Transverse colon (tissue), 4 donors: ENCODE results near the gene POC1B. TPM values are rescaled to one million over a fixed set of nuclear protein-coding genes. Genes with fewer than 3 reads are reported as not detected.

Experiments
- DNase-seq: peaks from one replicate; pipeline ENCODE4 v3.0.0-alpha.2; 2019
- H3K27ac ChIP-seq, 4 donors: fragments of 200-600 bp; sonication (generic); 2 replicates each; pipeline ENCODE4 v1.5.1; 2016 to 2018; ENCODE audit warnings: inconsistent platforms in 4 of 4
- H3K27me3 ChIP-seq: fragments of 200-600 bp; sonication (generic); 2 replicates; pipeline ENCODE4 v1.5.1; 2017; ENCODE audit warnings: inconsistent platforms
- H3K36me3 ChIP-seq, 4 donors: fragments of 200-600 bp; sonication (generic); 2 replicates each; pipeline ENCODE4 v1.5.1; 2017 to 2019; ENCODE audit warnings: inconsistent platforms in 4 of 4
- H3K4me1 ChIP-seq, 4 donors: fragments of 200-600 bp; sonication (generic); 2 replicates each; pipeline ENCODE4 v1.5.1; 2017 to 2020; ENCODE audit warnings: inconsistent platforms in 4 of 4
- H3K4me3 ChIP-seq, 4 donors: fragments of 200-600 bp; sonication (generic); 1 replicate in 1 of 4; 2 replicates in 3 of 4; pipeline versions ENCODE4 v1.5.1 to v1.6.1; 2017 to 2019; ENCODE audit warnings: inconsistent platforms in 4 of 4
- H3K9me3 ChIP-seq, 2 donors: fragments of 200-600 bp; sonication (generic); 2 replicates each; pipeline ENCODE4 v1.5.1; 2017 to 2019; ENCODE audit warnings: inconsistent platforms in 2 of 2
- EP300 ChIP-seq: sonication (generic); formaldehyde crosslinking; IDR thresholded peaks from one replicate; pipeline ENCODE4 v1.6.1; 2017; ENCODE audit warnings: antibody characterized with exemption, low read depth
- POLR2A ChIP-seq: fragments of 450-650 bp; IDR thresholded peaks from one replicate; pipeline ENCODE4 v1.6.1; 2016; ENCODE audit warnings: antibody characterized with exemption, mild to moderate bottlenecking, moderate library complexity
- POLR2AphosphoS5 ChIP-seq, 3 donors: sonication (generic); formaldehyde crosslinking; IDR thresholded peaks; one replicate each; pipeline ENCODE4 v1.6.1; 2016; ENCODE audit warnings: antibody characterized with exemption in 3 of 3
- WGBS, 2 donors: methylation state at CpG; one replicate each; pipeline ENCODE4 v1.1.5; 2018; ENCODE audit warnings: low coverage in 1 of 2; 5-methylcytosine and 5-hydroxymethylcytosine counted together
- in situ Hi-C, 4 donors: fragments of 200-750 bp; cut with MboI; loops; one replicate each; pipeline versions ENCODE4 v1.15.0 to v1.15.1; 2017; ENCODE audit warnings: low sequenced_read_pairs in 3 of 4, low pct_ligation_motif_present in 1 of 4, low pct_unique_long_range_greater_than_20kb in 1 of 4
- intact Hi-C: fragments of 100-400 bp; cut with DNase I; formaldehyde crosslinking; loops from one replicate; pipeline ENCODE4 v1.15.1; 2023; ENCODE audit warnings: low total_unique reads
- total RNA-seq, 4 donors: library from RNA; depleted of rRNA; stranded (reverse); fragments of >200 nt; gene quantifications; one replicate each; pipeline ENCODE4 v1.1.0, GENCODE V29; 2016
- TF ChIP-seq, protein P1 (sequence below), 5 experiments: fragments of 200-600 bp in 3 of 5; fragments of 450-650 bp in 2 of 5; sonication (generic) in 3 of 5; IDR thresholded peaks; 1 replicate in 2 of 5; 2 replicates in 3 of 5; pipeline ENCODE4 v1.5.1; 2016 to 2017; ENCODE audit warnings: antibody characterized with exemption in 5 of 5, inconsistent platforms in 3 of 5, mild to moderate bottlenecking in 2 of 5, moderate library complexity in 1 of 5

POC1B gene
- total RNA-seq, 4 donors from 2014 or later: 7.8 to 68.5 (median 33.8) TPM

DNA sequence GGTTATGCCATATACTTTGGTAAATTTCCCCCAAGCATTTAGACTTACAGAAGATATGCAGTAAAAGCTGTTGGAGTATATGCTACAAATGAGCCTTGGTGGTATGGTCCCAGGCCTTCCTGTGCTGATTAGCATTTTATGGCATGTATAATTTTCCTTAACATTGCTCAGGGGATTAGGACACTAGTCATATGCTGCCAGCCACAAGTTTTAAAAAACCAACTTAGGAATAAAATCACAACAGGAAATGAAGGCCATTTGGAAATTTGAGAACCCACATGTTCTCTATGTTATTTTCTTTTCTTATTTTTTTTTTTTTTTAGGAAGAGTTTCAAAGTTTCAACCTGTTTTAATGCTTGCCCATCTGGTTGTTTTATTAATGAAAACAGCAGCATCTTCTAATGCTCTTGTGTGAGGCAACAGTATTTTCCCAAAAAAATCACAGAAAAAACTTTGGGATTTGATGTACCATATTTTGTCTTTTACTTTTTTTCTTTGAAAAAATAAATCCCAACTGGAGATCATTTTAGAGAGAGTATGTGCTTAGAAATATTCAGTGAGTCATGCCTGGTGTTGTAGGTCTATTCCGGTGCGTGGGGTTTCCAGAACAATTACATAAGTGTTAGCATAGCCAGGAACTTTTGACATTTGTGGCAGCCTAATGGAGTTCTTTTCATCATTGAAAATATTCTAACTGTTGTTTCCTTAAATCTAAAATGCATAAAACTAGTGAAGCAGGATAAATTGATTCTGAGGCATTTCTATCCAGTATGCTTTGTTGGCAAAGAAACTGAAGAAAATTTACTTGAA is 151.9 kb downstream of the POC1B start:
- DNase-seq: no peak
- H3K4me1 ChIP-seq: peaks cover 22 to 77% (median 55%) of the 10 kb centered on the region in 4 donors
- peak overlapping the region; percentile 59 to 80 (median 68) for H3K27ac ChIP-seq
- no peaks in the 10 kb centered on the region for H3K9me3 ChIP-seq
- WGBS, 2 donors: 26 to 44% methylated on average over 2 of the region's 2 CpGs
- no peaks in the 10 kb centered on the region for H3K36me3 ChIP-seq
- no peaks in the 10 kb centered on the region for H3K27me3 ChIP-seq
- in situ Hi-C loops: no loop called here
- H3K4me3 ChIP-seq: no peak overlapping the region
- peak in 2 of 3 donors; percentile 15 to 39 for TF ChIP-seq POLR2AphosphoS5 (IDR thresholded peaks at IDR 0.05)
- TF ChIP-seq, protein P1, sequence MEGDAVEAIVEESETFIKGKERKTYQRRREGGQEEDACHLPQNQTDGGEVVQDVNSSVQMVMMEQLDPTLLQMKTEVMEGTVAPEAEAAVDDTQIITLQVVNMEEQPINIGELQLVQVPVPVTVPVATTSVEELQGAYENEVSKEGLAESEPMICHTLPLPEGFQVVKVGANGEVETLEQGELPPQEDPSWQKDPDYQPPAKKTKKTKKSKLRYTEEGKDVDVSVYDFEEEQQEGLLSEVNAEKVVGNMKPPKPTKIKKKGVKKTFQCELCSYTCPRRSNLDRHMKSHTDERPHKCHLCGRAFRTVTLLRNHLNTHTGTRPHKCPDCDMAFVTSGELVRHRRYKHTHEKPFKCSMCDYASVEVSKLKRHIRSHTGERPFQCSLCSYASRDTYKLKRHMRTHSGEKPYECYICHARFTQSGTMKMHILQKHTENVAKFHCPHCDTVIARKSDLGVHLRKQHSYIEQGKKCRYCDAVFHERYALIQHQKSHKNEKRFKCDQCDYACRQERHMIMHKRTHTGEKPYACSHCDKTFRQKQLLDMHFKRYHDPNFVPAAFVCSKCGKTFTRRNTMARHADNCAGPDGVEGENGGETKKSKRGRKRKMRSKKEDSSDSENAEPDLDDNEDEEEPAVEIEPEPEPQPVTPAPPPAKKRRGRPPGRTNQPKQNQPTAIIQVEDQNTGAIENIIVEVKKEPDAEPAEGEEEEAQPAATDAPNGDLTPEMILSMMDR (IDR thresholded peaks at IDR 0.05): no peak
- TF ChIP-seq POLR2A: no peak
- no peak for TF ChIP-seq EP300
- intact Hi-C loops: no loop called here

GRCh38 chr12:89372584-89373370 is 153.1 kb downstream of the POC1B start:
- in situ Hi-C loops (no loop called here), intact Hi-C loops (no loop called here)
- no peak for TF ChIP-seq EP300
- TF ChIP-seq POLR2A: no peak
- TF ChIP-seq, protein P1 (IDR thresholded peaks at IDR 0.05): no peak
- no peak for TF ChIP-seq POLR2AphosphoS5 (IDR thresholded peaks at IDR 0.05)
- WGBS, 2 donors: 54 to 63% methylated on average over 5 to 6 of the region's 6 CpGs
- Histone ChIP-seq H3K4me1 (peaks cover 24 to 78% (median 54%) of the 10 kb centered on the region in 4 donors), H3K27me3 (no peaks in the 10 kb centered on the region), H3K9me3 (no peaks in the 10 kb centered on the region), H3K36me3 (no peaks in the 10 kb centered on the region), H3K27ac (peak overlapping the region; percentile 59 to 80 (median 68)), H3K4me3 (no peak overlapping the region)
- no peak for DNase-seq

GRCh38 chr12:89370850-89371249 is 155.0 kb downstream of the POC1B start:
- H3K36me3 ChIP-seq: no peaks in the 10 kb centered on the region
- 73 to 85% methylated on average over 5 to 7 of the region's 7 CpGs for WGBS, 2 donors
- TF ChIP-seq, protein P1 (IDR thresholded peaks at IDR 0.05): no peak
- TF ChIP-seq POLR2A (no peak), EP300 (no peak), POLR2AphosphoS5 (IDR thresholded peaks at IDR 0.05) (no peak)
- no peaks in the 10 kb centered on the region for H3K9me3 ChIP-seq
- H3K4me3 ChIP-seq: no peak overlapping the region
- H3K4me1 ChIP-seq: peaks cover 18 to 68% (median 43%) of the 10 kb centered on the region in 4 donors
- in situ Hi-C loops (no loop called here), intact Hi-C loops (no loop called here)
- H3K27ac ChIP-seq: peak overlapping the region; percentile 58 to 79 (median 67)
- no peaks in the 10 kb centered on the region for H3K27me3 ChIP-seq
- no peak for DNase-seq

DNA sequence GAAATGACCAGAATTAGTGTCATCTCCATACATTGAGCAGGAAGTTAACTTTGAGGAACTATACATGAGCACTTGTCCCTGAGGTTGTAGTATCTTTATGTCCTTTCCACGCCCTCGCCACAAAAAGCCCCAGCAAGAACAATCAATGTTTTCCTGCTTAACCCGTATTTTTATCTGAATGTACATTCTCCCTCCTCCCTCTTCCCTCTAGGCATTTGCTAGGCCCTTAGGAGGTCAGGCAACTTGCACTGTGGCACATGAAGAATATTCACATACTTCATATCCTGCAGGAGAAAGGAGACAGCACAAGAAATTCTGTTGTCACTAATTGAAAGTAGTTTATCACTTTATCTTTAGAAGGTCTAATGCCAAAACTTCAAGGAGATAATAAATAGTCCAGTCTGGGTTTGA is 155.4 kb downstream of the POC1B start:
- TF ChIP-seq, protein P1 (IDR thresholded peaks at IDR 0.05): no peak
- no peak for TF ChIP-seq POLR2A
- Histone ChIP-seq H3K4me3 (no peak overlapping the region), H3K27ac (peak overlapping the region; percentile 58 to 79 (median 67)), H3K4me1 (peaks cover 17 to 67% (median 42%) of the 10 kb centered on the region in 4 donors), H3K36me3 (no peaks in the 10 kb centered on the region), H3K9me3 (no peaks in the 10 kb centered on the region), H3K27me3 (no peaks in the 10 kb centered on the region)
- peak; percentile 49 for DNase-seq
- intact Hi-C loops (no loop called here), in situ Hi-C loops (no loop called here)
- WGBS, 2 donors: 32 to 42% methylated on average over 3 of the region's 3 CpGs
